HL-60 (cell line): ENCODE data around the gene CD300H.

ENCODE experiments used
- DNase-seq, 2 experiments: peaks; one replicate each; pipeline ENCODE4 v3.0.0-alpha.2; 2010 to 2020; ENCODE audit warnings: low read depth in 1 of 2, low spot score in 1 of 2
- H3K27ac ChIP-seq: fragments of 250-450 bp; sonication (Bioruptor Pico); replicated peaks from 2 replicates; pipeline ENCODE4 v1.5.1; 2020; ENCODE audit warnings: mild to moderate bottlenecking, moderate library complexity
- H3K27me3 ChIP-seq: fragments of 250-450 bp; sonication (Bioruptor Pico); 2 replicates; pipeline ENCODE4 v1.5.1; 2021; ENCODE audit warnings: mild to moderate bottlenecking, moderate library complexity; ENCODE audit not compliant: insufficient read depth, poor library complexity, severe bottlenecking
- H3K4me3 ChIP-seq: replicated peaks from 2 replicates; pipeline ENCODE4 v1.5.1; 2011; ENCODE audit warnings: mild to moderate bottlenecking, control low read depth, low read length; ENCODE audit not compliant: insufficient read depth
- GABPA ChIP-seq: IDR thresholded peaks from 2 replicates; pipeline ENCODE4 v1.6.1; 2012; ENCODE audit warnings: low read depth
- POLR2AphosphoS5 ChIP-seq: IDR thresholded peaks from 2 replicates; pipeline ENCODE4 v1.6.1; 2012; ENCODE audit warnings: low read depth
- SPI1 ChIP-seq: IDR thresholded peaks from 2 replicates; pipeline ENCODE4 v1.6.1; 2012; ENCODE audit warnings: low read depth, mild to moderate bottlenecking, borderline replicate concordance
- TF ChIP-seq, protein P1 (sequence below): IDR thresholded peaks from one replicate; pipeline ENCODE4 v1.5.1; 2011; ENCODE audit warnings: low read length, control low read depth, inconsistent platforms; ENCODE audit not compliant: insufficient read depth
- TF ChIP-seq, protein P2 (sequence below): IDR thresholded peaks from 2 replicates; pipeline ENCODE4 v1.6.1; 2012; ENCODE audit warnings: low read depth; ENCODE audit not compliant: insufficient replicate concordance

The CD300H gene

DNA sequence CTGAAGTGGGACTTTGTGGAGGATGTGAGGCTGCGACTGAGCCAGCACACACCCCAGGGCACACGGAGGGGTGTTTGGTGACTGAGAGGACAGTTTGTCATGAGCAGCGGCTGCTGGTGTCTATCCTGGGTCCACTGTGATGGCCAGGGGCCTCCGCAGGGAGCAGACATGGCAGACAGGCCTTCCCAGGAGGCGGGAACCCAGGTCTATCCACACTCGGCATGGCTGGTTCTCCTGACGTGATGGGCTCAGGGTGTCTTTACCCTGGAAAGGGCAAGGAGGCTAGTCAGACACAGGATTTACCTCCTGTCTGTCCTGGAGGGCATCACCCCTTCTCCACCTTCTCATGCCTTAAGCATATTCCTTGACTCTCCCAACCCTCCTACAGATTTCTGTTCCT is 20.7 kb downstream of the CD300H start:
- DNase-seq: no peak
- no peak overlapping the region for H3K4me3 ChIP-seq
- H3K27me3 ChIP-seq: no peaks in the 10 kb centered on the region
- peak overlapping the region; percentile 66; the same call in 1 of the 2 replicates for H3K27ac ChIP-seq
- TF ChIP-seq POLR2AphosphoS5 (no peak), SPI1 (no peak), GABPA (no peak)
- TF ChIP-seq, protein P1, sequence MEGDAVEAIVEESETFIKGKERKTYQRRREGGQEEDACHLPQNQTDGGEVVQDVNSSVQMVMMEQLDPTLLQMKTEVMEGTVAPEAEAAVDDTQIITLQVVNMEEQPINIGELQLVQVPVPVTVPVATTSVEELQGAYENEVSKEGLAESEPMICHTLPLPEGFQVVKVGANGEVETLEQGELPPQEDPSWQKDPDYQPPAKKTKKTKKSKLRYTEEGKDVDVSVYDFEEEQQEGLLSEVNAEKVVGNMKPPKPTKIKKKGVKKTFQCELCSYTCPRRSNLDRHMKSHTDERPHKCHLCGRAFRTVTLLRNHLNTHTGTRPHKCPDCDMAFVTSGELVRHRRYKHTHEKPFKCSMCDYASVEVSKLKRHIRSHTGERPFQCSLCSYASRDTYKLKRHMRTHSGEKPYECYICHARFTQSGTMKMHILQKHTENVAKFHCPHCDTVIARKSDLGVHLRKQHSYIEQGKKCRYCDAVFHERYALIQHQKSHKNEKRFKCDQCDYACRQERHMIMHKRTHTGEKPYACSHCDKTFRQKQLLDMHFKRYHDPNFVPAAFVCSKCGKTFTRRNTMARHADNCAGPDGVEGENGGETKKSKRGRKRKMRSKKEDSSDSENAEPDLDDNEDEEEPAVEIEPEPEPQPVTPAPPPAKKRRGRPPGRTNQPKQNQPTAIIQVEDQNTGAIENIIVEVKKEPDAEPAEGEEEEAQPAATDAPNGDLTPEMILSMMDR: no peak
- TF ChIP-seq, protein P2, sequence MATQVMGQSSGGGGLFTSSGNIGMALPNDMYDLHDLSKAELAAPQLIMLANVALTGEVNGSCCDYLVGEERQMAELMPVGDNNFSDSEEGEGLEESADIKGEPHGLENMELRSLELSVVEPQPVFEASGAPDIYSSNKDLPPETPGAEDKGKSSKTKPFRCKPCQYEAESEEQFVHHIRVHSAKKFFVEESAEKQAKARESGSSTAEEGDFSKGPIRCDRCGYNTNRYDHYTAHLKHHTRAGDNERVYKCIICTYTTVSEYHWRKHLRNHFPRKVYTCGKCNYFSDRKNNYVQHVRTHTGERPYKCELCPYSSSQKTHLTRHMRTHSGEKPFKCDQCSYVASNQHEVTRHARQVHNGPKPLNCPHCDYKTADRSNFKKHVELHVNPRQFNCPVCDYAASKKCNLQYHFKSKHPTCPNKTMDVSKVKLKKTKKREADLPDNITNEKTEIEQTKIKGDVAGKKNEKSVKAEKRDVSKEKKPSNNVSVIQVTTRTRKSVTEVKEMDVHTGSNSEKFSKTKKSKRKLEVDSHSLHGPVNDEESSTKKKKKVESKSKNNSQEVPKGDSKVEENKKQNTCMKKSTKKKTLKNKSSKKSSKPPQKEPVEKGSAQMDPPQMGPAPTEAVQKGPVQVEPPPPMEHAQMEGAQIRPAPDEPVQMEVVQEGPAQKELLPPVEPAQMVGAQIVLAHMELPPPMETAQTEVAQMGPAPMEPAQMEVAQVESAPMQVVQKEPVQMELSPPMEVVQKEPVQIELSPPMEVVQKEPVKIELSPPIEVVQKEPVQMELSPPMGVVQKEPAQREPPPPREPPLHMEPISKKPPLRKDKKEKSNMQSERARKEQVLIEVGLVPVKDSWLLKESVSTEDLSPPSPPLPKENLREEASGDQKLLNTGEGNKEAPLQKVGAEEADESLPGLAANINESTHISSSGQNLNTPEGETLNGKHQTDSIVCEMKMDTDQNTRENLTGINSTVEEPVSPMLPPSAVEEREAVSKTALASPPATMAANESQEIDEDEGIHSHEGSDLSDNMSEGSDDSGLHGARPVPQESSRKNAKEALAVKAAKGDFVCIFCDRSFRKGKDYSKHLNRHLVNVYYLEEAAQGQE: no peak

DNA sequence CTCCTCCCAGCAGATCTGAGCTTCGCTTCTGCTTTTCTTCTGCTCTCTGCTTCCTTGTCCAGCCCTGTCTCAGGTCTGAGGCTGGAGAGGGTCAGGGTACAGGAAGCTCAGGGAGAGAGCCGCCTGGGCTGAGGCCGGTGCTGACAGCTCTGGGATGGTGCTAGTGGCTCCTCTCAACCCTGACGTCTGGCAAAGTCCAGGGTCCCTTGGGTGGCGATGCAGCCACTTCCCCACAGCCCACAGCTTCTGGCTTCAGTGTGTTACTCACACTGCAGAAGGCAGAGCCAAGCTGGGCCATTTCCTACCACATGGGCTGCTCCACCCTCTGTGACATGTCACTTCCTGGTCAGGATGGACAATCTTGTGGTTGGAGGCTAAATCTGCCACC is 21.5 kb downstream of the CD300H start, which contains the start of gene CD300C:
TSS of gene CD300C (minus strand) at position 273 of the 388 bp plus-strand sequence. CDS start 333 bp downstream, outside the sequence.
- TF ChIP-seq, protein P2: no peak
- TF ChIP-seq, protein P1: no peak
- TF ChIP-seq GABPA (no peak), SPI1 (peak; percentile 51; the same call in 1 of the 2 replicates), POLR2AphosphoS5 (peak; percentile 52; the same call in 1 of the 2 replicates)
- peak; percentile 62 to 73 for DNase-seq
- Histone ChIP-seq H3K4me3 (peak within 1 kb of the TSS; percentile 36), H3K27ac (peak within 1 kb of the TSS; percentile 66), H3K27me3 (no peaks in the 10 kb centered on the region)

DNA sequence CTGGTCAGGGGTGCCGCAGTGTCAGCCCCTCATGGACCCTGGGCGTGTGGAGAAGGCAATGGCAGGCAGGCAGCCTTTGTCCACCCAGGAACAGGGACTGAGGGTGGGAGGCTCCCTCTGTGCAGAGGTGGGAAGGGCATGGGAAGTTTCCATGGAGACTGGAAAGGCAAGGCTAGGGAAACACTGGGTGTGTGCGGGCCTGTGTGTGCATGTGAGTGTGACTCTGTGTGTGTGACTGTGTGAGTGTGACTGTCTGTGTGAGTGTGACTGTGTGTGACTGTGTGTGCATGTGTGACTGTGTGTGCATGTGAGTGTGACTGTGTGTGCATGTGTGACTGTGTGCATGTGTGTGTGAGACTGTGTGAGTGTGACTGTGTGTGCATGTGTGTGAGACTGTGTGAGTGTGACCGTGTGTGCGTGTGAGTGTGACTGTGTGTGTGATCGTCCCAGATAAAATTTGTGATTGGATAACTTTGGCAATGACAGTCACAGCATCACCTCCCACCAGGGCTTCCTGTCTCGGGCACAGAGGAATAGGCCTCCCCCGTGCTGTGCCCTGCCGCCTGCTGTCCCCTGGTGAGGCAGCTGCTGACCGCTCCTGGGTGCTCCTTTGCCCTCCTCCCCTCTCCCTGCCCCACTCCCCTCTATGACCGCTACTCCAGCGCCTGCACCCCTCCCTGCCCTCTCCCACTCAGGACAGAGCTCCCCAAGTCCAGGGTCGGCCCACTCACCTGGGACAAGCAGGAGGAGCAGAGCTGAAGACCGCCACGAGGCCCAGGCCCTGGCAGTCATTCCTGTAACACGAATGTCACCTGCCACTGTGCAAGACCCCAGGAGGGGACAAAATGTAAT is 22.1 kb downstream of the CD300H start:
- TF ChIP-seq SPI1 (no peak), POLR2AphosphoS5 (no peak), GABPA (no peak)
- TF ChIP-seq, protein P2: no peak
- TF ChIP-seq, protein P1: no peak
- H3K4me3 ChIP-seq: peak overlapping the region; percentile 36
- no peaks in the 10 kb centered on the region for H3K27me3 ChIP-seq
- DNase-seq: no peak
- H3K27ac ChIP-seq: peak overlapping the region; percentile 66
